Kidney (tissue), 14 donors: Measurements from ENCODE around the gene DSE. TPM values are rescaled to one million over a fixed set of nuclear protein-coding genes. Genes with fewer than 3 reads are reported as not detected.

Source experiments
- DNase-seq, 5 donors: peaks; one replicate each; pipeline ENCODE4 v3.0.0-alpha.2; 2013 to 2020
- FAIRE-seq: peaks from 2 replicates; lab custom pipeline; 2012; peaks lifted over from hg19 to GRCh38; lab: Jason Lieb, UNC
- H3K27ac ChIP-seq, 2 donors: one replicate each; pipeline ENCODE4 v1.7.0; 2013; ENCODE audit warnings: low read depth in 2 of 2, low read length in 2 of 2, inconsistent platforms in 1 of 2
- H3K27me3 ChIP-seq: one replicate; pipeline ENCODE4 v1.7.1; 2013; ENCODE audit warnings: low read length, inconsistent platforms; ENCODE audit not compliant: control insufficient read depth, insufficient read depth
- H3K36me3 ChIP-seq, 3 donors: one replicate each; pipeline versions ENCODE4 v1.7.0 to v1.7.1; 2013; ENCODE audit warnings: low read length in 3 of 3, control low read depth in 1 of 3, inconsistent platforms in 1 of 3; ENCODE audit not compliant: insufficient read depth in 3 of 3, control insufficient read depth in 2 of 3
- H3K4me1 ChIP-seq, 3 donors: one replicate each; pipeline versions ENCODE4 v1.7.0 to v1.7.1; 2013; ENCODE audit warnings: low read length in 3 of 3, inconsistent platforms in 1 of 3, low read depth in 1 of 3; ENCODE audit not compliant: control insufficient read depth in 2 of 3, insufficient read depth in 2 of 3
- H3K4me3 ChIP-seq, 3 donors: one replicate each; pipeline versions ENCODE4 v1.7.0 to v1.8.1; 2013; ENCODE audit warnings: low read length in 3 of 3, control low read depth in 1 of 3, inconsistent platforms in 1 of 3
- H3K9ac ChIP-seq, 3 donors: one replicate each; pipeline versions ENCODE4 v1.7.0 to v1.7.1; 2013; ENCODE audit warnings: low read length in 3 of 3, control low read depth in 1 of 3, inconsistent platforms in 1 of 3
- H3K9me3 ChIP-seq, 3 donors: one replicate each; pipeline versions ENCODE4 v1.7.0 to v1.7.1; 2013; ENCODE audit warnings: low read length in 3 of 3, control low read depth in 1 of 3, inconsistent platforms in 1 of 3; ENCODE audit not compliant: control insufficient read depth in 2 of 3, insufficient read depth in 1 of 3
- CTCF ChIP-seq: IDR thresholded peaks from 3 replicates; pipeline ENCODE4 v1.5.1; 2012; ENCODE audit warnings: mild to moderate bottlenecking, moderate library complexity, borderline replicate concordance; ENCODE audit not compliant: insufficient read depth; ENCODE audit errors: extremely low read depth
- intact Hi-C: fragments of 100-400 bp; cut with DNase I; formaldehyde crosslinking; loops from one replicate; pipeline ENCODE4 v1.11.1; 2022
- polyA plus RNA-seq: library from polyadenylated mRNA; stranded (reverse); fragments of 350-450 nt; fragmentation: Illumina TruSeq; extraction: RNeasy Lipid Tissue Mini Kit (QIAGEN cat#74804); gene quantifications from one replicate; pipeline ENCODE4 v1.2.3, GENCODE V29; 2014; ENCODE audit warnings: low read depth, low replicate concordance; ENCODE audit not compliant: insufficient read depth
- total RNA-seq: library from RNA; stranded (reverse); fragmentation: NEBNext Ultra II Directional; extraction: Animal tissue kit (Norgen Biotek cat#: 25700); gene quantifications from one replicate; pipeline ENCODE4 v1.2.1, GENCODE V29; 2021
- donor health status: control.
- donor health status: control.
- donor health status: control.
- donor health status: control.
- donor health status: control.
- donor health status: DM: yes; HTN: yes; CAD: no.
- donor health status: Normal renal cell carcinoma (clear cell type).

The DSE gene
- total and polyA plus RNA-seq, 2 donors from 2014 or later = 6.9 to 47.7 TPM

DNA sequence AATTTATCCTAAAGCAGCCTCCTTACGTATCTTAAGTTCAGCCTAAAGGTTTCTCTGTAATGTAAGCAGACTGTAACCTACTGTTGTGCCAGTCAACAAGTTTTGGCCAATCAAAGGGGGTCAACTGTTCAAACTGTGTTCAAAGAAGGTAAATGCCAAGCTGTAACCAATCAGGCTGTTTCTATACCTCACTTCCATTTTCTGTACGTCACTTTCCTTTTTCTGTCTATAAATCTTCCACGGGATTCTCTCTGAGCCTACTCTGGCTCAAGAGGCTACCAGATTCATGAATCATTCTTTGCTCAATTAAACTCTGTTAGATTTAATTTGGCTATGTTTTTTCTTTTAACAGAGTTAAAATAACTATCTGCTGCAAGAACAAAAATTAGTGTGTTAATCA is 85.4 kb downstream of the DSE start:
- DNase-seq (no peak), FAIRE-seq (no peak)
- Histone ChIP-seq H3K36me3 (no peaks in the 10 kb centered on the region), H3K27me3 (no peaks in the 10 kb centered on the region), H3K27ac (no peak overlapping the region), H3K9me3 (no peaks in the 10 kb centered on the region), H3K9ac (no peak overlapping the region), H3K4me3 (no peak overlapping the region), H3K4me1 (no peaks in the 10 kb centered on the region)
- TF ChIP-seq CTCF = no peak
- intact Hi-C loops = no loop called here

DNA sequence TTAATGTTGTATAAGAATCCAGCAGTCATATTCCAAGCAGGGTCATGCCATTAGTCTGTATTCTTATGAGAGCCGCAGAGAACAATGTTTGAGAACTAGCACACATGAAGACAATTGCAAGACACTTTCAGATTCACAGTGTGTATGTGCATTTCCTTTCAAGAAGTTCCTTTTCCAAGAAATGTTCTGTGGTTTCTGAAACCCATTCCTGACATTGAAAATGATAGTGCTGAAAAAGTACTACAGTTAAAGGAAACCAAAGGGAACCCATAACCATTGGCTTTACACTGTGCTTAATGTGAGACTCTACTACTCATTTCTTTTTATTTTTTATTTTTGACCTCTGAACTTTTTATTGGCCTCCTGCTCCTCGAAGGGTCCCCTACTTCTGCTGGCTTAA is 86.2 kb downstream of the DSE start:
- DNase-seq (no peak), FAIRE-seq (no peak)
- no peaks in the 10 kb centered on the region for H3K27me3 ChIP-seq
- no peak overlapping the region for H3K27ac ChIP-seq
- no peaks in the 10 kb centered on the region for H3K9me3 ChIP-seq
- intact Hi-C loops = no loop called here
- no peak overlapping the region for H3K9ac ChIP-seq
- no peaks in the 10 kb centered on the region for H3K36me3 ChIP-seq
- H3K4me3 ChIP-seq = no peak overlapping the region
- no peak for TF ChIP-seq CTCF
- H3K4me1 ChIP-seq = no peaks in the 10 kb centered on the region

DNA sequence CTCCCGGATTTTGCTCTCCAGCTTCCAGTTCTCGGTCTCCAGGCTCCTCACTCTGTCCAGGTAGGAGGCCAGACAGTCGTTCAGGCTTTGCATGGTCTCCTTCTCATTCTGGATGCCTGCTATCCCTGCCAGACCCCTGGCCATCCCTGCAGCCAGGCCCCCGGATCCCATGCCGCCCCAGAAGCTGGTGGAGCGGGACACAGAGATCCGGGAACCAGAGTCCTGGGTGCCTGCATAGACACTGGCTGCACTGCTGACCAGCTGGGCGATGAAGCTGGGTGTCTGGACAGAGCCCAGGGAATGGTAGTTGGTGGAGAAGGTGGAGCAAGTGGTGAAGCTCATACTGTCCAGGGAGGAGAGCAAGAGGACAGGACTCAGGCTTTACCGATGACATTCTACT is 87.5 kb downstream of the DSE start:
- Histone ChIP-seq H3K9me3 (no peaks in the 10 kb centered on the region), H3K9ac (no peak overlapping the region), H3K4me3 (no peak overlapping the region), H3K4me1 (no peaks in the 10 kb centered on the region), H3K27me3 (no peaks in the 10 kb centered on the region), H3K36me3 (no peaks in the 10 kb centered on the region), H3K27ac (no peak overlapping the region)
- intact Hi-C loops = no loop called here
- TF ChIP-seq CTCF = no peak
- FAIRE-seq (no peak), DNase-seq (no peak)

DNA sequence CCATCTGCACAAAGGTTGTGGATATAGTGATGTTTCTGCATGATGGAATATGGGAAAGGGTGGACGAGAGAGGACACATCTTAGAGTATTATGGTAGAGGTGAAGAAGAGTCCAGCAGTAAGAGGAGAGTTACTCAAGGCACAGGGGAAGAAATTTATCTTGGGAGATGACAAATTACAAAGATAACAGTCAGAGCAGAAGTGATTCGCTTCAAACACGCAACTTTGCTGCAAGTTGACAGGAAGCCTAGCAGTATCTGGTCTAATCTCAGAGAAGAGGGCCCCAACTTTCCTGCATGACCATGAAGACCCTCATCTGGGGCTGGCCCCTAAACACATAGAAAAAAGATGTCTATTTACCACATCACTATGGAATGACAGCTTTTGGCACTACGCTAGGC is 89.2 kb downstream of the DSE start:
- no peaks in the 10 kb centered on the region for H3K36me3 ChIP-seq
- intact Hi-C loops = no loop called here
- no peak overlapping the region for H3K27ac ChIP-seq

More for the DNA sequence above, 89.2 kb downstream of the DSE start:
- H3K27me3 ChIP-seq = no peaks in the 10 kb centered on the region
- no peak overlapping the region for H3K4me3 ChIP-seq
- H3K9me3 ChIP-seq = no peaks in the 10 kb centered on the region
- H3K4me1 ChIP-seq = no peaks in the 10 kb centered on the region
- FAIRE-seq (no peak), DNase-seq (no peak)
- no peak for TF ChIP-seq CTCF
- no peak overlapping the region for H3K9ac ChIP-seq
